Ovary (tissue), 9 donors: ENCODE data around the gene ZIC4. TPM values are rescaled to one million over a fixed set of nuclear protein-coding genes. Genes with fewer than 3 reads are reported as not detected.

ENCODE experiments used
- DNase-seq, 5 donors: peaks; one replicate each; pipeline ENCODE4 v3.0.0-alpha.2; 2019 to 2020
- H3K27ac ChIP-seq, 2 donors: fragments of 200-600 bp; one replicate each; pipeline versions ENCODE4 v1.5.1 to v1.8.0; 2019 to 2022
- H3K27me3 ChIP-seq: fragments of 200-600 bp; one replicate; pipeline ENCODE4 v1.8.0; 2022
- H3K36me3 ChIP-seq: fragments of 200-600 bp; sonication (generic); one replicate; pipeline ENCODE4 v1.5.1; 2019
- H3K4me1 ChIP-seq: one replicate; pipeline ENCODE4 v1.8.1; 2013; ENCODE audit warnings: mild to moderate bottlenecking, moderate library complexity; ENCODE audit not compliant: insufficient read depth
- H3K4me3 ChIP-seq: fragments of 200-600 bp; sonication (generic); one replicate; pipeline ENCODE4 v1.5.1; 2017
- H3K9me3 ChIP-seq, 2 donors: fragments of 200-600 bp in 1 of 2; sonication (generic) in 1 of 2; one replicate each; pipeline versions ENCODE4 v1.5.1 to v1.8.1; 2013 to 2019; ENCODE audit warnings: mild to moderate bottlenecking in 1 of 2, moderate library complexity in 1 of 2
- CTCF ChIP-seq, 3 donors: fragments of 450-650 bp in 2 of 3; fragments of 200-600 bp in 1 of 3; IDR thresholded peaks; one replicate each; pipeline versions ENCODE4 v1.5.1 to v1.8.0; 2016 to 2022; ENCODE audit warnings: antibody characterized with exemption in 3 of 3, mild to moderate bottlenecking in 1 of 3
- EP300 ChIP-seq: sonication (generic); formaldehyde crosslinking; IDR thresholded peaks from one replicate; pipeline ENCODE4 v1.6.1; 2017; ENCODE audit warnings: antibody characterized with exemption
- POLR2A ChIP-seq: fragments of 450-650 bp; IDR thresholded peaks from one replicate; pipeline ENCODE4 v1.6.1; 2017; ENCODE audit warnings: antibody characterized with exemption, mild to moderate bottlenecking, moderate library complexity
- WGBS, 3 donors: extraction: QIAGEN DNeasy Blood & Tissue Kit in 1 of 3; methylation state at CpG; one replicate each; pipeline versions ENCODE4 v1.1.5 to v1.1.7; 2013 to 2017; 5-methylcytosine and 5-hydroxymethylcytosine counted together
- intact Hi-C, 4 donors: fragments of 100-400 bp; cut with DNase I; formaldehyde crosslinking; loops; one replicate each; pipeline versions ENCODE4 v1.11.0 to v1.15.1; 2022 to 2023
- polyA plus RNA-seq, 2 donors: library from polyadenylated mRNA; stranded (reverse); fragments of 200-250 nt in 1 of 2; fragments of 350-450 nt in 1 of 2; fragmentation: Illumina TruSeq in 1 of 2; extraction: RNeasy Lipid Tissue Mini Kit (QIAGEN cat#74804) in 1 of 2; gene quantifications; one replicate each; pipeline ENCODE4 v1.2.3, GENCODE V29; 2013 to 2014
- total RNA-seq, 7 donors: library from RNA; depleted of rRNA in 2 of 7; stranded (reverse); fragments of >200 nt in 2 of 7; fragmentation: NEBNext Ultra II Directional in 3 of 7; extraction: Animal tissue kit (Norgen Biotek cat#: 25700) in 3 of 7; gene quantifications; one replicate each; pipeline versions ENCODE4 v1.1.0 to v1.2.4, GENCODE V29; 2016 to 2023
- donor health status: DM: no; HTN: no; CAD: no; lungs with moderate emphysema.
- donor health status: DM: no; HTN: no; CAD: no.
- donor health status: Bipolar disorder and iron deficiency.
- donor health status: DM: yes; HTN: yes; CAD: no.
- donor health status: DM: no; HTN: no; CAD: no.
- donor health status: DM: yes; HTN: yes; CAD: no.

The ZIC4 gene
- total and polyA plus RNA-seq, 9 donors = not detected

- Histone ChIP-seq H3K36me3 (no peaks in the 10 kb centered on the region), H3K9me3 (peaks cover 0 to 15% of the 10 kb centered on the region in 2 donors), H3K4me3 (peak overlapping the region; percentile 12), H3K27me3 (no peaks in the 10 kb centered on the region), H3K4me1 (peaks cover 3% of the 10 kb centered on the region), H3K27ac (no peak overlapping the region)
- 9 to 11% (median 10%) methylated on average over 31 of the region's 31 CpGs for WGBS, 3 donors
- DNase-seq = no peak
- TF ChIP-seq POLR2A (no peak), CTCF (IDR thresholded peaks at IDR 0.05) (no peak), EP300 (no peak)
- intact Hi-C loops = no loop called here
These were observed 12.1 kb downstream of the ZIC4 start for GRCh38 chr3:147393943-147394883.

- H3K4me3 ChIP-seq = peak overlapping the region; percentile 12
- TF ChIP-seq POLR2A (no peak), CTCF (IDR thresholded peaks at IDR 0.05) (no peak), EP300 (no peak)
- 3 to 4% (median 3%) methylated on average over 42 to 54 of the region's 54 CpGs for WGBS, 3 donors
- no peak overlapping the region for H3K27ac ChIP-seq
- H3K4me1 ChIP-seq = peaks cover 3% of the 10 kb centered on the region
- H3K9me3 ChIP-seq = peaks cover 0 to 14% of the 10 kb centered on the region in 2 donors
- H3K36me3 ChIP-seq = no peaks in the 10 kb centered on the region
- DNase-seq = no peak
- H3K27me3 ChIP-seq = no peaks in the 10 kb centered on the region
- intact Hi-C loops = no loop called here
These were observed 12.9 kb downstream of the ZIC4 start for GRCh38 chr3:147393261-147393942.

DNA sequence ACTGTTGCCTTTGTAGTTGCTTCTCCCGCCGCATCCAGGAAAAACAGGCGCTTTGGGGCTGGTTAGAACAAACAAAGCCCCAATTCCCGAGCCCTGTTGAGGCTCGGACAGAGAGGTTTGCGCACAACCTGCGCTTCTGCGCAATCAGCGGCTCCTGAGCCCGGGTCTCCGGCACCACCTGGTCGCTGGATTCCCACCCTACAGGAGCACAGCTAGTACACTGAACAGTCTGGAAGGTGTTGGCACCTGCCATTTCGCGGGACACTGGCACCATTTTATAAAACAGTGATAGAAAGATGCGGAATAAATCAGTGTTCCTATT, 13.8 kb downstream of the ZIC4 start:
- 3 to 6% (median 4%) methylated on average over 15 of the region's 15 CpGs for WGBS, 3 donors
- intact Hi-C loops = no loop called here

More for the DNA sequence above, 13.8 kb downstream of the ZIC4 start:
- no peaks in the 10 kb centered on the region for H3K36me3 ChIP-seq
- DNase-seq = no peak
- TF ChIP-seq POLR2A (no peak), CTCF (IDR thresholded peaks at IDR 0.05) (no peak), EP300 (no peak)
- peaks cover 3% of the 10 kb centered on the region for H3K4me1 ChIP-seq
- no peak overlapping the region for H3K4me3 ChIP-seq
- H3K27ac ChIP-seq = no peak overlapping the region
- H3K9me3 ChIP-seq = peaks cover 0 to 10% of the 10 kb centered on the region in 2 donors
- no peaks in the 10 kb centered on the region for H3K27me3 ChIP-seq
